GM12878 (cell line): Measurements from ENCODE around the gene PON3. TPM values are rescaled to one million over a fixed set of nuclear protein-coding genes. Genes with fewer than 3 reads are reported as not detected.

Source experiments
- ASH2L ChIP-seq: fragments of 300-600, 200-600 bp; sonication (generic); IDR thresholded peaks from 2 replicates; pipeline ENCODE4 v1.6.1; 2017; ENCODE audit warnings: low read depth, mild to moderate bottlenecking, borderline replicate concordance
- ATF2 ChIP-seq: IDR thresholded peaks from 2 replicates; pipeline ENCODE4 v1.6.1; 2012; ENCODE audit warnings: low read length, inconsistent platforms
- BCL3 ChIP-seq: IDR thresholded peaks from 2 replicates; pipeline ENCODE4 v1.6.1; 2011; ENCODE audit warnings: borderline replicate concordance, low read depth, mild to moderate bottlenecking, moderate library complexity, low read length; ENCODE audit not compliant: insufficient read depth, poor library complexity, severe bottlenecking
- CHD2 ChIP-seq: IDR thresholded peaks from 2 replicates; pipeline ENCODE4 v1.6.1; 2011; ENCODE audit warnings: low read depth, low read length, improper control_type of control experiment, borderline replicate concordance
- CREB1 ChIP-seq: IDR thresholded peaks from 2 replicates; pipeline ENCODE4 v1.6.1; 2012; ENCODE audit warnings: low read depth, mild to moderate bottlenecking, inconsistent platforms
- ETV6 ChIP-seq, 2 experiments: fragments of 450-650 bp in 1 of 2; IDR thresholded peaks in 1 of 2; conservative IDR thresholded peaks in 1 of 2; 2 replicates each; pipeline ENCODE4 v1.6.1; 2014; ENCODE audit warnings: antibody characterized with exemption in 1 of 2, borderline replicate concordance in 1 of 2, low read depth in 1 of 2, mild to moderate bottlenecking in 1 of 2, moderate library complexity in 1 of 2
- FOS ChIP-seq: IDR thresholded peaks from 3 replicates; pipeline ENCODE4 v1.6.1; 2011; ENCODE audit warnings: borderline replicate concordance; ENCODE audit not compliant: insufficient read length; ENCODE audit errors: extremely low read depth
- NBN ChIP-seq: fragments of 450-650 bp; IDR thresholded peaks from 2 replicates; pipeline ENCODE4 v1.6.1; 2016
- PAX8 ChIP-seq: fragments of 450-650 bp; IDR thresholded peaks from 2 replicates; pipeline ENCODE4 v1.6.1; 2017; ENCODE audit warnings: mild to moderate bottlenecking, moderate library complexity
- POLR2AphosphoS2 ChIP-seq: IDR thresholded peaks from 2 replicates; pipeline ENCODE4 v1.6.1; 2011; ENCODE audit warnings: low read depth, mild to moderate bottlenecking, low read length, improper control_type of control experiment, moderate library complexity
- RB1 ChIP-seq: fragments of 450-650 bp; formaldehyde crosslinking; IDR thresholded peaks from 2 replicates; pipeline ENCODE4 v1.6.1; 2017; ENCODE audit warnings: mild to moderate bottlenecking, borderline replicate concordance
- SIX5 ChIP-seq: IDR thresholded peaks from 2 replicates; pipeline ENCODE4 v1.6.1; 2011; ENCODE audit warnings: mild to moderate bottlenecking, low read depth, low read length, moderate library complexity; ENCODE audit not compliant: severe bottlenecking
- SRF ChIP-seq, 2 experiments: IDR thresholded peaks; 2 replicates each; pipeline ENCODE4 v1.6.1; 2011; ENCODE audit warnings: low read depth in 2 of 2, low read length in 2 of 2, mild to moderate bottlenecking in 1 of 2, moderate library complexity in 1 of 2
- STAT1 ChIP-seq: fragments of 450-650 bp; conservative IDR thresholded peaks from 2 replicates; pipeline ENCODE4 v1.6.1; 2014; ENCODE audit warnings: antibody characterized with exemption, mild to moderate bottlenecking
- STAT3 ChIP-seq: IDR thresholded peaks from 2 replicates; pipeline ENCODE4 v1.6.1; 2011; ENCODE audit warnings: low read depth, low read length, improper control_type of control experiment
- TAF1 ChIP-seq: IDR thresholded peaks from 2 replicates; pipeline ENCODE4 v1.6.1; 2011; ENCODE audit warnings: mild to moderate bottlenecking, low read depth, low read length, borderline replicate concordance
- TCF12 ChIP-seq: IDR thresholded peaks from 2 replicates; pipeline ENCODE4 v1.6.1; 2011; ENCODE audit warnings: low read depth, mild to moderate bottlenecking, low read length
- ZNF274 ChIP-seq: IDR thresholded peaks from one replicate; pipeline ENCODE4 v1.8.0; 2011; ENCODE audit not compliant: insufficient read length, insufficient read depth
- polyA plus RNA-seq, 11 experiments: library from polyadenylated mRNA; depleted of rRNA in 4 of 11; unstranded in 6 of 11; stranded (reverse) in 5 of 11; fragments of >200 nt; fragmentation: Nextera tagmentation in 4 of 11; fragmentation: Illumina TruSeq in 1 of 11; extraction: Ambion mirVana in 4 of 11; extraction: Trizol in 1 of 11; gene quantifications; 1 replicate in 1 of 11; 2 replicates in 10 of 11; pipeline versions ENCODE4 v1.2.1 to v1.2.3, GENCODE V29; 2011 to 2016; ENCODE audit warnings: inconsistent platforms in 2 of 11, missing spikeins in 2 of 11, low read depth in 1 of 11
- total RNA-seq, 4 experiments: library from RNA; depleted of rRNA in 3 of 4; stranded (reverse); fragments of >200 nt in 3 of 4; fragmentation: Illumina TruSeq in 1 of 4; extraction: Trizol in 1 of 4; gene quantifications; 2 replicates each; pipeline versions ENCODE4 v1.2.1 to v1.2.3, GENCODE V29; 2013 to 2021
- TF ChIP-seq, protein P1 (sequence below): fragments of 450-650 bp; formaldehyde crosslinking; IDR thresholded peaks from 2 replicates; pipeline ENCODE4 v1.4.0; 2022; ENCODE audit warnings: mild to moderate bottlenecking, moderate library complexity
- TF ChIP-seq, protein P2 (sequence below): fragments of 150-350 bp; IDR thresholded peaks from 2 replicates; pipeline ENCODE4 v1.6.1; 2014; ENCODE audit warnings: mild to moderate bottlenecking, low read depth, low read length
- TF ChIP-seq, protein P3 (sequence below): IDR thresholded peaks from 2 replicates; pipeline ENCODE4 v1.6.1; 2012; ENCODE audit warnings: low read depth, low read length, improper control_type of control experiment

PON3 gene
- total and polyA plus RNA-seq, 10 of the 15 experiments (the other 5 are each of a cell fraction or from before 2014, with no cell fraction given), result 0.45 to 2.0 (median 0.91) TPM

DNA sequence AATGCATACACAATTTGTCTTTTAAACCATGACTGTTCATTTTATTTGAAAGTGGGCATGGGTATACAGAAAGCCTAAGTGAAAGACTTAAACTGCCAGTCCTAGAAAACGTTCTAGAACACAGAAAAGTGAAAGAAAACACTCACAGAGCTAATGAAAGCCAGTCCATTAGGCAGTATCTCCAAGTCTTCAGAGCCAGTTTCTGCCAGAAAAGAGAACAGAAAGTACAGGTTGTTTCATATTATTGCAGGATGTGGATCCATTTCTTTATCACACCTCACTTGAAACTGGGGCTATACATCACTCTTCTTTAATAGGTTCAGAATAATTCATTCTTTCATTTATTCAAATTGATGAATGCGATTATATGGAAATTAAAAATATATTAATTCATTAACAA is 79.6 kb downstream of the PON3 start (continued):
- TF ChIP-seq, protein P1, sequence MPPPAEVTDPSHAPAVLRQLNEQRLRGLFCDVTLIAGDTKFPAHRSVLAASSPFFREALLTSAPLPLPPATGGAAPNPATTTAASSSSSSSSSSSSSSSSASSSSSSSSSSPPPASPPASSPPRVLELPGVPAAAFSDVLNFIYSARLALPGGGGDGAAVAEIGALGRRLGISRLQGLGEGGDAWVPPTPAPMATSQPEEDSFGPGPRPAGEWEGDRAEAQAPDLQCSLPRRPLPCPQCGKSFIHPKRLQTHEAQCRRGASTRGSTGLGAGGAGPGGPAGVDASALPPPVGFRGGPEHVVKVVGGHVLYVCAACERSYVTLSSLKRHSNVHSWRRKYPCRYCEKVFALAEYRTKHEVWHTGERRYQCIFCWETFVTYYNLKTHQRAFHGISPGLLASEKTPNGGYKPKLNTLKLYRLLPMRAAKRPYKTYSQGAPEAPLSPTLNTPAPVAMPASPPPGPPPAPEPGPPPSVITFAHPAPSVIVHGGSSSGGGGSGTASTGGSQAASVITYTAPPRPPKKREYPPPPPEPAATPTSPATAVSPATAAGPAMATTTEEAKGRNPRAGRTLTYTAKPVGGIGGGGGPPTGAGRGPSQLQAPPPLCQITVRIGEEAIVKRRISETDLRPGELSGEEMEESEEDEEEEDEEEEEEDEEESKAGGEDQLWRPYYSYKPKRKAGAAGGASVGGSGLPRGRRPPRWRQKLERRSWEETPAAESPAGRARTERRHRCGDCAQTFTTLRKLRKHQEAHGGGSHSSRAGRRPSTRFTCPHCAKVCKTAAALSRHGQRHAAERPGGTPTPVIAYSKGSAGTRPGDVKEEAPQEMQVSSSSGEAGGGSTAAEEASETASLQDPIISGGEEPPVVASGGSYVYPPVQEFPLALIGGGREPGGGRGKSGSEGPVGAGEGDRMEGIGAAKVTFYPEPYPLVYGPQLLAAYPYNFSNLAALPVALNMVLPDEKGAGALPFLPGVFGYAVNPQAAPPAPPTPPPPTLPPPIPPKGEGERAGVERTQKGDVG (CRISPR knock-in tag), result no peak
- no peak for TF ChIP-seq BCL3
- TF ChIP-seq ZNF274, result no peak
- no peak for TF ChIP-seq ASH2L
- no peak for TF ChIP-seq PAX8
- TF ChIP-seq SRF (IDR thresholded peaks at IDR 0.05; ENCODE audit: low read depth in 2 of 2, low read length in 2 of 2), result no peak
- TF ChIP-seq, protein P2, sequence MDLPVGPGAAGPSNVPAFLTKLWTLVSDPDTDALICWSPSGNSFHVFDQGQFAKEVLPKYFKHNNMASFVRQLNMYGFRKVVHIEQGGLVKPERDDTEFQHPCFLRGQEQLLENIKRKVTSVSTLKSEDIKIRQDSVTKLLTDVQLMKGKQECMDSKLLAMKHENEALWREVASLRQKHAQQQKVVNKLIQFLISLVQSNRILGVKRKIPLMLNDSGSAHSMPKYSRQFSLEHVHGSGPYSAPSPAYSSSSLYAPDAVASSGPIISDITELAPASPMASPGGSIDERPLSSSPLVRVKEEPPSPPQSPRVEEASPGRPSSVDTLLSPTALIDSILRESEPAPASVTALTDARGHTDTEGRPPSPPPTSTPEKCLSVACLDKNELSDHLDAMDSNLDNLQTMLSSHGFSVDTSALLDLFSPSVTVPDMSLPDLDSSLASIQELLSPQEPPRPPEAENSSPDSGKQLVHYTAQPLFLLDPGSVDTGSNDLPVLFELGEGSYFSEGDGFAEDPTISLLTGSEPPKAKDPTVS, result no peak
- TF ChIP-seq STAT3, result no peak
- TF ChIP-seq CREB1, result no peak
- TF ChIP-seq FOS, result no peak
- no peak for TF ChIP-seq STAT1
- no peak for TF ChIP-seq ATF2
- TF ChIP-seq, protein P3, sequence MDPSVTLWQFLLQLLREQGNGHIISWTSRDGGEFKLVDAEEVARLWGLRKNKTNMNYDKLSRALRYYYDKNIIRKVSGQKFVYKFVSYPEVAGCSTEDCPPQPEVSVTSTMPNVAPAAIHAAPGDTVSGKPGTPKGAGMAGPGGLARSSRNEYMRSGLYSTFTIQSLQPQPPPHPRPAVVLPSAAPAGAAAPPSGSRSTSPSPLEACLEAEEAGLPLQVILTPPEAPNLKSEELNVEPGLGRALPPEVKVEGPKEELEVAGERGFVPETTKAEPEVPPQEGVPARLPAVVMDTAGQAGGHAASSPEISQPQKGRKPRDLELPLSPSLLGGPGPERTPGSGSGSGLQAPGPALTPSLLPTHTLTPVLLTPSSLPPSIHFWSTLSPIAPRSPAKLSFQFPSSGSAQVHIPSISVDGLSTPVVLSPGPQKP, result no peak
- TF ChIP-seq ETV6 (conservative IDR thresholded peaks at IDR 0.05 in 1 of 2, IDR thresholded peaks at IDR 0.05 in 1 of 2; ENCODE audit: borderline replicate concordance in 1 of 2, low read depth in 1 of 2), result no peak
- TF ChIP-seq NBN, result no peak
- TF ChIP-seq RB1, result no peak
- no peak for TF ChIP-seq TAF1
- TF ChIP-seq SIX5, result no peak
- TF ChIP-seq TCF12, result no peak
- TF ChIP-seq CHD2, result no peak
- TF ChIP-seq POLR2AphosphoS2, result no peak
